NCI-H2227 (cell line): ENCODE results near the gene CLASRP.

Source experiments
- DNase-seq: peaks from one replicate; lab custom pipeline; 2025; ENCODE audit not compliant: unreplicated experiment; lab: John Stamatoyannopoulos, UW

CLASRP gene

GRCh38 chr19:45059258-45059965 lies 20.6 kb downstream of the CLASRP start:
- DNase-seq: peak; percentile 64

DNA sequence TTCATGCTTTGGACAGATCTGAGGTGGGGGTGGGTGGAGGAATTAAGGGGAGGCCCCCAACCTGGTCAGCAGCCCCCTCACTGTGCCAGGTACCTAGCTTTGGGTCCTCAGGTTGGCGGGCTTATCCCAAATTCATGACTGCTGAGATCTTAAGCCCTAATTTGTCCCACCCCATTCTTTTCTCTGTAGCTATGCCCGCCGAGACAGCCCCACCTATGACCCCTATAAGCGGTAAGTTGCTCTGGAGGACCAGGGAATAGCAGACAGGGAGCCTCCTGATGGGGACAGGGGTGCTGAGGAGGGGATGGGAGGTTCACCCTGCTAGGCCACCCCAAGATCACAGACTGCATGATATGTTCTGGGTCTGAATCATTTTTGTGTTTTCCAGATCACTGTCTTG lies 23.1 kb downstream of the CLASRP start:
- DNase-seq: no peak

DNA sequence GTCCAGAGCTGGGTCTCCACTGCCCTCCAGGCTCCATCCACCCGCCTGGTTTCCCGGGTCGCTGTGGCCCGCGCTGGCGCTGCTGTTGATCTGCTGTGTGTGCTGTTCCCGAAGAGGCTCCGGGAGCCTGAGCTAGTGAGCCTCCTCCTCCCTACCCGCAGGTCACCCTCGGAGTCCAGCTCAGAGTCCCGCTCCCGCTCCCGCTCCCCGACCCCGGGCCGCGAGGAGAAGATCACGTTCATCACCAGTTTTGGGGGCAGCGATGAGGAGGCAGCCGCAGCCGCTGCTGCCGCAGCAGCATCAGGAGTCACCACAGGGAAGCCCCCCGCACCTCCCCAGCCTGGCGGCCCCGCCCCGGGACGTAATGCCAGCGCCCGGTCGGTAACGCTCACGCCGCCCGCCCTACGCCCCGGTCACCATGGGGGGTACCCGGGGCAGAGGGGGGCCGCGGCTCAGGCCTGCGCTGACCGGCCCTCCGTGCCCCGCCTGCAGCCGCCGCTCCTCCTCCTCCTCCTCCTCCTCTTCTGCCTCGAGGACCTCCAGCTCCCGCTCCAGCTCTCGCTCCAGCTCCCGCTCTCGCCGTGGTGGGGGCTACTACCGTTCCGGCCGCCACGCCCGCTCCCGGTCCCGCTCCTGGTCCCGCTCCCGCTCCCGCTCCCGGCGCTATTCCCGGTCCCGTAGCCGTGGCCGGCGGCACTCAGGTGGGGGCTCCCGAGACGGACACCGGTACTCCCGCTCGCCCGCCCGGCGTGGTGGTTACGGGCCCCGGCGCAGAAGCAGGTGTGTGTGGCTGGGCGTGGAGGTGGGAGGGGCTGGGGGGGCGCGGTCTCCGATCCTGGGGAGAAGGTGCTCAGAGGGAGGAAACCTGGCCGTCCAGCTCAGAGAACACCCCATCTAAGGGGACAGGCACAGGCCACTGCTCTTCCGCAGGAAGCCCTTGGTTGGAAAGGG lies 25.3 kb downstream of the CLASRP start:
- DNase-seq: no peak

- no peak for DNase-seq
Observed at GRCh38 chr19:45066921-45067661, 28.2 kb downstream of the CLASRP start.

DNA sequence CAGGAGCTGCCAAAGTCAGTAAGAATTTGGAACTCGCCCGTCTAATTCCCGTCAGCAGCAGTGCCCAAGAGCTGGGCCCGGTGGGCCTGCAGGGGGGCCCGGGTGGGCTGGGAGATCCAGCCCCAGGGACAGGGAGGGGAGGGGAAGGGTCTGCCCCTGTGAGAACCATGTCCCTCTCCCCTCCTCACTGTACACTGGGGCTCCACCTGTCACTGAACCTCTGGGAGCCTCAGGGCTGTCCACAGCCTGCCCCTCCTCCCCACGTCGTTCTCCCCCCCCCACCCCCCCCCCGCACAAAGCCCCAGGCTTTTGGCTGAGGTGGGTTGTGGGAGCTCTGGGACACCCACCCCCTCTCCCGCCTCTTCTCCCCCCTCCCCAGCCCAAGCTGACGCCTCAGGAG lies 29.2 kb downstream of the CLASRP start:
- DNase-seq: no peak

- no peak for DNase-seq
Observed at GRCh38 chr19:45069056-45069455, 30.2 kb downstream of the CLASRP start.

DNA sequence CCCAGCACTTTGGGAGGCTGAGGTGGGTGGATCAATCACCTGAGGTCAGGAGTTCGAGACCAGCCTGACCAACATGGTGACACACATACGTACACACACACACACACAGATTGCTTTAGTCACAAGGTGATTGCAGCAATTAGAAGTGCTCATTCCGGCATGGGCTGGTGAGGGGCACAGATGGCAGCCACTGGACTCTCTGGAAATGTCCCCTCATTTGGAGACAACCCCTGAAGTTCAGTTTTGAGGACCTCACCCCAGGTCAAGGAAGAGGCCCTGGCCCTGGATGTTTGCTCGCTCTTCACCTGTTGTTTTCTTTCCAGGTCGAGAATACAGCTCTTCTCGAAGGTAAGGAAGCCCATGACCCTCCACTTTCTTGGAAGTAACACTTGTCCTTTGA lies 31.4 kb downstream of the CLASRP start:
- DNase-seq: no peak

DNA sequence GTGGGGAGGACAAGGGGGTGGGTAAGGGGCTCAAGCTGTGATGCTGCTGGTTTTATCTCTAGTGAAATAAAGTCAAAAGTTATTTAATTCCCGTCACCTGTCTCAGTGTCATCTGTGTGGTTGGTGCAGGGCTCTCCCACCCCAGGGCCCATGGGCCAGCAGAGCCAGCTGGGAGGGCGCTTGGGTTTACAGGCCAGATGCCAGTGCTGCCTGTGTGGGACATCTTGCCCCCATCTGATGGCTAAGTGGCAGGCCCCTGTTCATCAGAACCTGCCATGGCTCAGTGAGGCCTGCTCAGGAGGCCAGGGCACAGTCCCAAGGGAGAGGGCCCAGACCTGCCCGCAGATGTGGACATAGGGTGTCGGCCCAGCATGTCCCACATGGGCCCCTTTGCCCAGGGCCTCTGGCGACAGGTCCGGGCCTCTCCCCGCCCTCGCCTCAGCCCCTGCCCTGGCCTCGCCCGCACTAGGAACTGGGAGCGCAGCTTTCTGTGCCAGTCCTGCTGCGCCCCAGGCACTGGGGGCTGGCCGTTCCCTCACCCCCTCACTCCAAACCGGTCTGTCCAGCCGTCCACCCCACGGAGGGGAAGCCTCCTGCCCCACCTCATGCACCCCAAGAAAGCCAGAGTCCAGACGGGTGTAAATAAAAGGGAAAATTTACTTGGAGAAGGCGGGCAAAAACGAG lies 32.2 kb downstream of the CLASRP start:
- DNase-seq: no peak

- no peak for DNase-seq
Observed at GRCh38 chr19:45071545-45071938, 32.7 kb downstream of the CLASRP start.

DNA sequence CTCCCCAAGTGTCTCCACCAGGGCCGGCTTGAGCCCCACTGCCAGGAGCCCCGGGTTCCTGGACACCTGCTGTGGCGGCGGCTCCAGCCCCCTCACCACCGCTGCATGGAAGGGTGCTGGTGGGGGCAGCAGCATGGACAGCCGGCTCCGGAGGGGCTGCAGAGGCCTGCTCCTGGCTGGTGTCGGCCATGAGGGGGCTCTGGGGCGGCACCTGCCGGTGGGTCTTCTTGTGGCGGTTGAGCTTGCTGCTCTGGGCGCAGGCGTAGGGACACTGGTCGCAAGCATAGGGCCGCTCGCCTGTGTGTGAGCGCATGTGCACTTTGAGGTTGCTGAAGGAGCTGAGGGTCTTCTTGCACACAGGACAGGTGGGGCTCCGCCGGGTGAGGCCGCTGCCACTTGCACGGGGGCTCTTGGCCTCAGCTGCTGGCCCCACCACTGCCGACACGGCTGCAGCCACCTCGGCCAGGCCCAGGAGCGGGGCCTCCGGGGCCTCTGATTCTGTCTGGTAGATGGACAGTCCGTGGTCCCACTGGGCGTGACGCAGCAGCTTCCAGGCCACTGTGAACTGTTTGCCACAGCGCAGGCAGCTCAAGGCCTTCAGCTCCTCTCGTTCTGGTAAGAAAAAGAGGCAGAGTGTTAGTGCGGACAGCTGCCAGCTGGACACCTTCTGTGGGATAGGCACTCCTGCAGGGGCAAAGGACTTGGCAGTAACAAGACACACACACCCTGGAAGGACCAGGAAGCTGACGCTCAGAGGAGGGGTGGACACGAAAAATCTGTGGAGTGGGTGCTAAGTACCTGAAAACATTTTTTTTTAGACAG lies 33.3 kb downstream of the CLASRP start:
- no peak for DNase-seq

DNA sequence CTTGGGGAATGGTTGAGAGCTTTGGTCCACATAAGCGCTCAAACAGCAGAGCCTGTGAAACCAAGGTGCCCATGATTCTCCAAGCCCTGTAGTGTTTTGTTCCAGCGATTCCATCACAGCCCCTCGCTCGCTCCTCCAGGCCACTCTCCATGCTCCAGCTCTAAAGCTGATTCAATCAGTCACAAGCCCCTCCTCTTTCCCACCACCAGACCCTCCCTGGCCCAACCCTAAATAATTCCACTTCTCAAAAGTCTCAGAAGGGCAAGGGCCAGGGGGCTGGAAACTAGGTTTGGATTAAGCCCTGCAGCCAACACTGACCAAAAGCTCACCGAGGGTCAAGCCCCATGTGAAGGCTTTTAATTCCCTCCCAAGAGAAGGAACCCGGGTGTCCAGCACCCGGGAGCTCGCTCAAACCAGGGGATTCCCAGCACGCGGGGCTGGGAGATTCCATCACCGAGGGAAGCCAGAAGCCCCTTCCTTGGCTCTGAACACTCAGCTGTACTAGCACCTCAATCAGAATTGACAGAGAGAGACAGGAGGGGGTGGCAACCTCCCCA lies 36.0 kb downstream of the CLASRP start:
- peak; percentile 36 for DNase-seq

GRCh38 chr19:45075301-45076028 lies 36.6 kb downstream of the CLASRP start:
- DNase-seq: peak; percentile 40

GRCh38 chr19:45076029-45076850 lies 37.4 kb downstream of the CLASRP start, which contains the start of gene ZNF296:
Gene ZNF296 (minus strand): TSS chr19:45076478. CDS start chr19:45076373, 105 bp downstream.
- peak; percentile 81 for DNase-seq

GRCh38 chr19:45076851-45077730 lies 38.2 kb downstream of the CLASRP start:
- no peak for DNase-seq

- DNase-seq: no peak
Observed at GRCh38 chr19:45078390-45079062, 39.7 kb downstream of the CLASRP start.

DNA sequence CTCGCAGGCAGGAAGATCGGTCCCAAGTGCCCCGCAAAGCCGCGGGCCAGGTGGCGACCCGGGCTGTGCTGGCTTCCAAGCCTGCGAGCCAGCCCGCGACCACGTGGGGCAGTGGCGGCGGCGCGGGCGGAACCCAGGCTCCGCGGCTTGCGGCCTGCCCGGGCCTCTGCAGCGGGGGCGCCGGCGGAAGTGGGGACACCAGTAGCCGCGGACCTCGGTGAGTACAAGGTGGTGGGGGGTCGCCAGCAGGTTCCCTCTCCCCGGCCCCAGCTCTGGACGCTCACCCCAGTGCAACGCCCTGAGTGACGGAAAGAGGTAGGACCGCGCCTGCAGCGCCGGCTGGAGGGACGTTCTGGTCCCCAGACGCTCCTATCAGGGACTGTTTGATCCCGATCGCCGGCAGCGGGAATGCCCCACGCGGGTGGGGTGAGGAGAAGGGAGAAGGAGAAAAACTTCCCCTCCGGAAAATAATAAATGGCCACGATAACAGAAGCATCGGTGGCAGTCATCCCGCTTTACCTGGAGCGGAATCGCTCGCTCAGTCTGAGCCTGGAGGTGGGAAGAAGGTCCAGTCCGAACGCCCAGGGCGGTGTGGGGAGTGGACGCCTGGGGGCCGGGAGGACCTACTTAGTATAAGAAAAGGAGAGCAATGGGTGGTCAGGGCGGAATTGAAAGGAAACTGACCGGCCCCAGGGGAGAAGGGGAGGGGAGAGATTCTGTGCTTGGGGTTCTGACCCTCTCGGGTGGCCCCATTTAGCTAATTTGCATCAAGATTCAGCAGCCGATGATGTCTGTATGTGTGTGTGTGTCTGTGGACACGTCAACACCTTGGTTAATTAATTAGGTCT lies 40.4 kb downstream of the CLASRP start, which contains the start of gene GEMIN7:
TSS of gene GEMIN7 (plus strand) at position 198 of the 848 bp plus-strand sequence. CDS start 10,855 bp downstream, outside the sequence.
- peak; percentile 82 for DNase-seq
